K562 (cell line): Measurements from ENCODE around the gene PPP2R2D. TPM values are rescaled to one million over a fixed set of nuclear protein-coding genes. Genes with fewer than 3 reads are reported as not detected.

Experiments used
- ATAC-seq: fragments of 200-7000 bp; cut with Tn5 transposase; 3 replicates; pipeline ENCODE4 v1.9.1; 2020; ENCODE audit warnings: moderate library complexity
- BruUV-seq: library from RNA; stranded (reverse); fragments of 400-500 nt; replicated peaks from 2 replicates; lab custom pipeline; 2021; lab: Mats Ljungman, UMichigan
- CTCF ChIA-PET: fragments of 300-600 bp; formaldehyde crosslinking; extraction: SDS; loops from one replicate; lab custom pipeline; 2021; ENCODE audit warnings: low intra/inter-chr PET ratio; lab: Yijun Ruan, JAX
- POLR2A ChIA-PET: fragments of 300-600, 350-650 bp; sonication (Branson Sonifier 250); formaldehyde crosslinking; extraction: SDS; loops from one replicate; lab custom pipeline; 2021; ENCODE audit warnings: antibody characterized with exemption, inconsistent platforms; lab: Yijun Ruan, JAX
- DNase-seq, 4 experiments: peaks; one replicate each; pipeline versions ENCODE4 v3.0.0 to v3.0.0-alpha.2; 2011 to 2018; ENCODE audit warnings: low spot score in 3 of 4, mixed read lengths in 3 of 4; ENCODE audit errors: extremely low read depth in 1 of 4
- FAIRE-seq: peaks from 2 replicates; lab custom pipeline; 2011; peaks lifted over from hg19 to GRCh38; lab: Jason Lieb, UNC
- H2AFZ ChIP-seq: 2 replicates; pipeline ENCODE4 v1.6.0; 2011; ENCODE audit warnings: low read depth, low read length, control low read depth, inconsistent platforms
- H3K27ac ChIP-seq: fragments of 200-600 bp; 3 replicates; pipeline ENCODE4 v1.8.0; 2011; ENCODE audit warnings: low read depth, mild to moderate bottlenecking, control low read depth, inconsistent platforms, low read length, moderate library complexity, mixed read lengths; ENCODE audit errors: extremely low read depth
- H3K27me3 ChIP-seq, 2 experiments: fragments of 300-600 bp in 1 of 2; 2 replicates in 1 of 2; 3 replicates in 1 of 2; pipeline versions ENCODE4 v1.6.0 to v1.8.0; 2011; ENCODE audit warnings: inconsistent platforms in 2 of 2, low read length in 2 of 2, mild to moderate bottlenecking in 1 of 2, mixed read lengths in 1 of 2, moderate library complexity in 1 of 2; ENCODE audit not compliant: control insufficient read depth in 2 of 2, insufficient read depth in 2 of 2
- H3K36me3 ChIP-seq: fragments of 300-600 bp; 3 replicates; pipeline ENCODE4 v1.8.0; 2011; ENCODE audit warnings: mild to moderate bottlenecking, low read length, inconsistent platforms; ENCODE audit not compliant: control insufficient read depth, insufficient read depth
- H3K4me1 ChIP-seq, 2 experiments: fragments of 200-600 bp in 1 of 2; replicated peaks in 1 of 2; 2 replicates in 1 of 2; 3 replicates in 1 of 2; pipeline versions ENCODE4 v1.5.1 to v1.8.0; 2011; ENCODE audit warnings: inconsistent platforms in 2 of 2, low read length in 2 of 2, mild to moderate bottlenecking in 1 of 2, mixed read lengths in 1 of 2, moderate library complexity in 1 of 2; ENCODE audit not compliant: control insufficient read depth in 2 of 2, insufficient read depth in 2 of 2
- H3K4me2 ChIP-seq: 2 replicates; pipeline ENCODE4 v1.6.1; 2011; ENCODE audit warnings: low read length, control low read depth, inconsistent platforms, mixed read lengths; ENCODE audit not compliant: insufficient read depth
- H3K4me3 ChIP-seq: fragments of 200-600 bp; sonication (generic), shearing (Covaris generic); 2 replicates; pipeline ENCODE4 v1.5.1; 2016; ENCODE audit warnings: control low read depth, inconsistent platforms
- H3K79me2 ChIP-seq: fragments of 200-600 bp; 3 replicates; pipeline ENCODE4 v1.8.0; 2011; ENCODE audit warnings: low read length, inconsistent platforms; ENCODE audit not compliant: control insufficient read depth, insufficient read depth
- H3K9ac ChIP-seq, 2 experiments: 2 replicates each; pipeline versions ENCODE4 v1.6.0 to v1.6.1; 2011; ENCODE audit warnings: low read depth in 2 of 2, low read length in 2 of 2, control low read depth in 1 of 2, inconsistent platforms in 1 of 2, mild to moderate bottlenecking in 1 of 2, mixed read lengths in 1 of 2; ENCODE audit not compliant: insufficient read depth in 1 of 2
- H3K9me1 ChIP-seq: one replicate; pipeline ENCODE4 v1.6.0; 2011; ENCODE audit warnings: inconsistent platforms, mild to moderate bottlenecking, low read length, moderate library complexity; ENCODE audit not compliant: control insufficient read depth, insufficient read depth
- H3K9me3 ChIP-seq: replicated peaks from 2 replicates; pipeline ENCODE4 v1.5.1; 2011; ENCODE audit warnings: low read depth, low read length, inconsistent platforms; ENCODE audit not compliant: control insufficient read depth, insufficient read depth
- H4K20me1 ChIP-seq: replicated peaks from 2 replicates; pipeline ENCODE4 v1.6.1; 2011; ENCODE audit warnings: low read length, inconsistent platforms, mixed read lengths; ENCODE audit not compliant: control insufficient read depth, insufficient read depth
- BRF1 ChIP-seq: IDR thresholded peaks from 3 replicates; pipeline ENCODE4 v1.6.1; 2011; ENCODE audit warnings: borderline replicate concordance, mild to moderate bottlenecking; ENCODE audit not compliant: insufficient read length; ENCODE audit errors: extremely low read depth
- CBFB ChIP-seq: sonication (generic); formaldehyde crosslinking; IDR thresholded peaks from 2 replicates; pipeline ENCODE4 v1.4.0; 2020; ENCODE audit warnings: mild to moderate bottlenecking, missing genetic modification reagents
- CREBBP ChIP-seq: IDR thresholded peaks from one replicate; pipeline ENCODE4 v1.6.1; 2012; ENCODE audit warnings: low read depth, mild to moderate bottlenecking, control low read depth, inconsistent platforms, low read length
- CSDE1 ChIP-seq, 2 experiments: fragments of 450-650 bp; IDR thresholded peaks; 2 replicates each; pipeline ENCODE4 v1.6.1; 2016; ENCODE audit warnings: mild to moderate bottlenecking in 1 of 2
- GATAD2A ChIP-seq: fragments of 450-650 bp; IDR thresholded peaks from 2 replicates; pipeline ENCODE4 v1.6.1; 2017
- HNRNPLL ChIP-seq: fragments of 200-400 bp; formaldehyde crosslinking; IDR thresholded peaks from 2 replicates; pipeline ENCODE4 v1.6.1; 2017; ENCODE audit warnings: low read length, low read depth, mild to moderate bottlenecking; ENCODE audit not compliant: poor library complexity, severe bottlenecking
- NCOA2 ChIP-seq, 2 experiments: fragments of 450-650 bp; IDR thresholded peaks; 2 replicates each; pipeline ENCODE4 v1.6.1; 2018; ENCODE audit warnings: mild to moderate bottlenecking in 2 of 2, moderate library complexity in 1 of 2; ENCODE audit not compliant: partially characterized antibody in 2 of 2
- POLR3G ChIP-seq: IDR thresholded peaks from 2 replicates; pipeline ENCODE4 v1.6.1; 2011; ENCODE audit not compliant: insufficient read length, insufficient replicate concordance; ENCODE audit errors: extremely low read depth
- RAD51 ChIP-seq: fragments of 450-650 bp; IDR thresholded peaks from 2 replicates; pipeline ENCODE4 v1.7.1; 2016; ENCODE audit warnings: low read depth, mild to moderate bottlenecking, borderline replicate concordance
- SIRT6 ChIP-seq: IDR thresholded peaks from one replicate; pipeline ENCODE4 v1.6.1; 2012; ENCODE audit warnings: low read depth, mild to moderate bottlenecking, control low read depth, inconsistent platforms, low read length, moderate library complexity
- ZC3H8 ChIP-seq: fragments of 450-650 bp; IDR thresholded peaks from 2 replicates; pipeline ENCODE4 v1.6.1; 2017
- ZNF140 ChIP-seq: fragments of 250-450 bp; sonication (Bioruptor Pico); IDR thresholded peaks from 2 replicates; pipeline ENCODE4 v1.8.0; 2021; ENCODE audit warnings: moderate library complexity, mild to moderate bottlenecking, inconsistent platforms
- ZNF23 ChIP-seq: fragments of 250-450 bp; sonication (Bioruptor Pico); IDR thresholded peaks from 2 replicates; pipeline ENCODE4 v1.4.0; 2020; ENCODE audit warnings: mild to moderate bottlenecking
- ZNF707 ChIP-seq: fragments of 250-450 bp; sonication (Bioruptor Pico); conservative IDR thresholded peaks from 2 replicates; pipeline ENCODE4 v1.8.0; 2022; ENCODE audit warnings: inconsistent platforms, mild to moderate bottlenecking, moderate library complexity
- WGBS: fragments of 100-300 bp; shearing (Covaris generic); methylation state at CpG from one replicate; pipeline ENCODE4 v1.1.6; 2016; ENCODE audit warnings: low coverage, mixed read lengths; ENCODE audit not compliant: insufficient coverage; ENCODE audit errors: missing lambda C conversion rate; 5-methylcytosine and 5-hydroxymethylcytosine counted together
- in situ Hi-C: fragments of 300-500 bp; cut with MboI; formaldehyde crosslinking; loops from 4 replicates; pipeline ENCODE4 v1.15.0; 2018; ENCODE audit warnings: inconsistent platforms, mixed read lengths
- intact Hi-C: fragments of 100-400 bp; cut with micrococcal nuclease; formaldehyde crosslinking; loops from 2 replicates; pipeline ENCODE4 v1.14.2; 2022
- polyA plus RNA-seq, 8 experiments: library from polyadenylated mRNA; depleted of rRNA in 4 of 8; stranded (reverse) in 5 of 8; unstranded in 3 of 8; fragments of >200 nt; fragmentation: Nextera tagmentation in 2 of 8; fragmentation: Illumina TruSeq in 1 of 8; extraction: Ambion mirVana in 2 of 8; extraction: Trizol in 1 of 8; gene quantifications; 2 replicates each; pipeline versions ENCODE4 v1.2.1 to v1.2.3, GENCODE V29; 2011 to 2014; ENCODE audit warnings: inconsistent platforms in 1 of 8, missing spikeins in 1 of 8
- total RNA-seq, 7 experiments: library from RNA; depleted of rRNA in 6 of 7; stranded (reverse); fragments of >200 nt in 6 of 7; fragmentation: Illumina TruSeq in 2 of 7; extraction: Trizol in 2 of 7; gene quantifications; 2 replicates each; pipeline versions ENCODE4 v1.2.1 to v1.2.3, GENCODE V29; 2011 to 2021; ENCODE audit warnings: low replicate concordance in 1 of 7
- TF ChIP-seq, protein P1 (sequence below): sonication (generic); formaldehyde crosslinking; IDR thresholded peaks from 2 replicates; pipeline ENCODE4 v1.8.0; 2022; ENCODE audit warnings: mild to moderate bottlenecking, low read depth, missing genetic modification reagents
- TF ChIP-seq, protein P2 (sequence below): fragments of 450-650 bp; IDR thresholded peaks from 2 replicates; pipeline ENCODE4 v1.6.1; 2017; ENCODE audit warnings: mild to moderate bottlenecking, moderate library complexity
- TF ChIP-seq, protein P3 (sequence below): sonication (generic); formaldehyde crosslinking; IDR thresholded peaks from 2 replicates; pipeline ENCODE4 v1.8.0; 2022; ENCODE audit warnings: missing genetic modification reagents, mild to moderate bottlenecking, moderate library complexity, borderline replicate concordance
- TF ChIP-seq, protein P4 (sequence below): sonication (generic); formaldehyde crosslinking; IDR thresholded peaks from 2 replicates; pipeline ENCODE4 v1.9.0; 2022; ENCODE audit warnings: mild to moderate bottlenecking, missing genetic modification reagents

The PPP2R2D gene
- total and polyA plus RNA-seq, 9 of the 15 experiments (the other 6 are each of a cell fraction or from before 2014, with no cell fraction given), result 1.9 to 37.0 (median 26.8) TPM

DNA sequence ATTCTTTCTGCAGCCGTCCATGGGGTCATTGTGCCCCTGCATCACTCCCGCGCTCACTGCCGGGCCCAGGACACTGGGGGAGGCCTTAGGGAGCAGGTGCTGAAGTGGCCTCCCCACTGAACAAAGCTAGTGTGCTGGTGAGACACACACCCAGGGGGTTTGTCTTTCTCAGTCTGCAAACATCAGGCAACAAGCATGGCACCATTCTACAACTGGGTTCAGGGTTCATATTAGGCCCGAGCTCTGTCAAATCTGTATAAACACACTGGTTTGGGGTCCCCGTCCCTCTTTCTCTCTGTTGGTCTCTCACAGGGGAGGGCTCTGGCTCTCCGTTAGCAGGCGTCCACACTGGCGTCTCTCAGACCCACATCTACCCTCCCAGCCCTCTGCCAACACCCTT is 11.1 kb upstream of the PPP2R2D start:
- H3K36me3 ChIP-seq, result no peaks in the 10 kb centered on the region
- POLR2A ChIA-PET, result interaction anchor here (0.6 to 1.5 kb wide), 2 partner anchors 23 to 1609 kb away, joined by 4 to 5 read pairs; no protein-coding TSS in a partner anchor
- ATAC-seq (no peak), DNase-seq (no peak), FAIRE-seq (no peak)
- 88% methylated on average over 3 of the region's 9 CpGs for WGBS
- no TSS peak for BruUV-seq
- in situ Hi-C loops, result loop anchor here (5.0 kb wide), 2 partner anchors 43 to 133 kb away; no protein-coding TSS in a partner anchor
- H4K20me1 ChIP-seq, result no peaks in the 10 kb centered on the region
- H3K27ac ChIP-seq, result no peak overlapping the region
- peaks cover 12% of the 10 kb centered on the region; the same call in 2 of the 3 replicates for H3K79me2 ChIP-seq
- no peaks in the 10 kb centered on the region for H3K9me3 ChIP-seq
- CTCF ChIA-PET, result no interaction called here
- no peak overlapping the region for H3K9ac ChIP-seq
- no peaks in the 10 kb centered on the region for H3K9me1 ChIP-seq
- no peaks in the 10 kb centered on the region for H3K27me3 ChIP-seq
- TF ChIP-seq BRF1 (no peak), SIRT6 (no peak), ZNF140 (no peak), CBFB (no peak), ZNF23 (no peak), HNRNPLL (no peak), CREBBP (no peak), GATAD2A (no peak), ZNF707 (CRISPR knock-in tag) (no peak), CSDE1 (IDR thresholded peaks at IDR 0.05) (no peak), POLR3G (no peak), ZC3H8 (no peak), NCOA2 (IDR thresholded peaks at IDR 0.05; ENCODE audit: partially characterized antibody in 2 of 2) (no peak), RAD51 (no peak)
- TF ChIP-seq, protein P1, sequence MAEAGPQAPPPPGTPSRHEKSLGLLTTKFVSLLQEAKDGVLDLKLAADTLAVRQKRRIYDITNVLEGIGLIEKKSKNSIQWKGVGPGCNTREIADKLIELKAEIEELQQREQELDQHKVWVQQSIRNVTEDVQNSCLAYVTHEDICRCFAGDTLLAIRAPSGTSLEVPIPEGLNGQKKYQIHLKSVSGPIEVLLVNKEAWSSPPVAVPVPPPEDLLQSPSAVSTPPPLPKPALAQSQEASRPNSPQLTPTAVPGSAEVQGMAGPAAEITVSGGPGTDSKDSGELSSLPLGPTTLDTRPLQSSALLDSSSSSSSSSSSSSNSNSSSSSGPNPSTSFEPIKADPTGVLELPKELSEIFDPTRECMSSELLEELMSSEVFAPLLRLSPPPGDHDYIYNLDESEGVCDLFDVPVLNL (CRISPR knock-in tag), result no peak
- TF ChIP-seq, protein P2, sequence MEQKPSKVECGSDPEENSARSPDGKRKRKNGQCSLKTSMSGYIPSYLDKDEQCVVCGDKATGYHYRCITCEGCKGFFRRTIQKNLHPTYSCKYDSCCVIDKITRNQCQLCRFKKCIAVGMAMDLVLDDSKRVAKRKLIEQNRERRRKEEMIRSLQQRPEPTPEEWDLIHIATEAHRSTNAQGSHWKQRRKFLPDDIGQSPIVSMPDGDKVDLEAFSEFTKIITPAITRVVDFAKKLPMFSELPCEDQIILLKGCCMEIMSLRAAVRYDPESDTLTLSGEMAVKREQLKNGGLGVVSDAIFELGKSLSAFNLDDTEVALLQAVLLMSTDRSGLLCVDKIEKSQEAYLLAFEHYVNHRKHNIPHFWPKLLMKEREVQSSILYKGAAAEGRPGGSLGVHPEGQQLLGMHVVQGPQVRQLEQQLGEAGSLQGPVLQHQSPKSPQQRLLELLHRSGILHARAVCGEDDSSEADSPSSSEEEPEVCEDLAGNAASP, result no peak
- TF ChIP-seq, protein P3, sequence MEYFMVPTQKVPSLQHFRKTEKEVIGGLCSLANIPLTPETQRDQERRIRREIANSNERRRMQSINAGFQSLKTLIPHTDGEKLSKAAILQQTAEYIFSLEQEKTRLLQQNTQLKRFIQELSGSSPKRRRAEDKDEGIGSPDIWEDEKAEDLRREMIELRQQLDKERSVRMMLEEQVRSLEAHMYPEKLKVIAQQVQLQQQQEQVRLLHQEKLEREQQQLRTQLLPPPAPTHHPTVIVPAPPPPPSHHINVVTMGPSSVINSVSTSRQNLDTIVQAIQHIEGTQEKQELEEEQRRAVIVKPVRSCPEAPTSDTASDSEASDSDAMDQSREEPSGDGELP, result no peak
- TF ChIP-seq, protein P4, sequence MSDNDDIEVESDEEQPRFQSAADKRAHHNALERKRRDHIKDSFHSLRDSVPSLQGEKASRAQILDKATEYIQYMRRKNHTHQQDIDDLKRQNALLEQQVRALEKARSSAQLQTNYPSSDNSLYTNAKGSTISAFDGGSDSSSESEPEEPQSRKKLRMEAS, result no peak
- TF ChIP-seq, all 486 proteins: peak for 0
- H3K4me3 ChIP-seq, result no peak overlapping the region
- peaks cover 39 to 51% of the 10 kb centered on the region in 2 experiments for H3K4me1 ChIP-seq
- H2AFZ ChIP-seq, result no peak overlapping the region
- H3K4me2 ChIP-seq, result no peak overlapping the region
- intact Hi-C loops, result loop anchor here (5.0 kb wide), 1 partner anchor 43 kb away; no protein-coding TSS in a partner anchor
